K562 (cell line): Measurements from ENCODE around the gene EIF2S2. TPM values are rescaled to one million over a fixed set of nuclear protein-coding genes. Genes with fewer than 3 reads are reported as not detected.

Source experiments
- ATAC-seq: fragments of 200-7000 bp; cut with Tn5 transposase; 3 replicates; pipeline ENCODE4 v1.9.1; 2020; ENCODE audit warnings: moderate library complexity
- BruUV-seq: library from RNA; stranded (reverse); fragments of 400-500 nt; replicated peaks from 2 replicates; lab custom pipeline; 2021; lab: Mats Ljungman, UMichigan
- CTCF ChIA-PET: fragments of 300-600 bp; formaldehyde crosslinking; extraction: SDS; loops from one replicate; lab custom pipeline; 2021; ENCODE audit warnings: low intra/inter-chr PET ratio; lab: Yijun Ruan, JAX
- POLR2A ChIA-PET: fragments of 300-600, 350-650 bp; sonication (Branson Sonifier 250); formaldehyde crosslinking; extraction: SDS; loops from one replicate; lab custom pipeline; 2021; ENCODE audit warnings: antibody characterized with exemption, inconsistent platforms; lab: Yijun Ruan, JAX
- DNase-seq, 4 experiments: peaks; one replicate each; pipeline versions ENCODE4 v3.0.0 to v3.0.0-alpha.2; 2011 to 2018; ENCODE audit warnings: low spot score in 3 of 4, mixed read lengths in 3 of 4; ENCODE audit errors: extremely low read depth in 1 of 4
- FAIRE-seq: peaks from 2 replicates; lab custom pipeline; 2011; peaks lifted over from hg19 to GRCh38; lab: Jason Lieb, UNC
- H2AFZ ChIP-seq: 2 replicates; pipeline ENCODE4 v1.6.0; 2011; ENCODE audit warnings: low read depth, low read length, control low read depth, inconsistent platforms
- H3K27ac ChIP-seq: fragments of 200-600 bp; 3 replicates; pipeline ENCODE4 v1.8.0; 2011; ENCODE audit warnings: low read depth, mild to moderate bottlenecking, control low read depth, inconsistent platforms, low read length, moderate library complexity, mixed read lengths; ENCODE audit errors: extremely low read depth
- H3K27me3 ChIP-seq, 2 experiments: fragments of 300-600 bp in 1 of 2; 2 replicates in 1 of 2; 3 replicates in 1 of 2; pipeline versions ENCODE4 v1.6.0 to v1.8.0; 2011; ENCODE audit warnings: inconsistent platforms in 2 of 2, low read length in 2 of 2, mild to moderate bottlenecking in 1 of 2, mixed read lengths in 1 of 2, moderate library complexity in 1 of 2; ENCODE audit not compliant: control insufficient read depth in 2 of 2, insufficient read depth in 2 of 2
- H3K36me3 ChIP-seq: fragments of 300-600 bp; 3 replicates; pipeline ENCODE4 v1.8.0; 2011; ENCODE audit warnings: mild to moderate bottlenecking, low read length, inconsistent platforms; ENCODE audit not compliant: control insufficient read depth, insufficient read depth
- H3K4me1 ChIP-seq, 2 experiments: fragments of 200-600 bp in 1 of 2; replicated peaks in 1 of 2; 2 replicates in 1 of 2; 3 replicates in 1 of 2; pipeline versions ENCODE4 v1.5.1 to v1.8.0; 2011; ENCODE audit warnings: inconsistent platforms in 2 of 2, low read length in 2 of 2, mild to moderate bottlenecking in 1 of 2, mixed read lengths in 1 of 2, moderate library complexity in 1 of 2; ENCODE audit not compliant: control insufficient read depth in 2 of 2, insufficient read depth in 2 of 2
- H3K4me2 ChIP-seq: 2 replicates; pipeline ENCODE4 v1.6.1; 2011; ENCODE audit warnings: low read length, control low read depth, inconsistent platforms, mixed read lengths; ENCODE audit not compliant: insufficient read depth
- H3K4me3 ChIP-seq: fragments of 200-600 bp; sonication (generic), shearing (Covaris generic); 2 replicates; pipeline ENCODE4 v1.5.1; 2016; ENCODE audit warnings: control low read depth, inconsistent platforms
- H3K79me2 ChIP-seq: fragments of 200-600 bp; 3 replicates; pipeline ENCODE4 v1.8.0; 2011; ENCODE audit warnings: low read length, inconsistent platforms; ENCODE audit not compliant: control insufficient read depth, insufficient read depth
- H3K9ac ChIP-seq, 2 experiments: 2 replicates each; pipeline versions ENCODE4 v1.6.0 to v1.6.1; 2011; ENCODE audit warnings: low read depth in 2 of 2, low read length in 2 of 2, control low read depth in 1 of 2, inconsistent platforms in 1 of 2, mild to moderate bottlenecking in 1 of 2, mixed read lengths in 1 of 2; ENCODE audit not compliant: insufficient read depth in 1 of 2
- H3K9me1 ChIP-seq: one replicate; pipeline ENCODE4 v1.6.0; 2011; ENCODE audit warnings: inconsistent platforms, mild to moderate bottlenecking, low read length, moderate library complexity; ENCODE audit not compliant: control insufficient read depth, insufficient read depth
- H3K9me3 ChIP-seq: replicated peaks from 2 replicates; pipeline ENCODE4 v1.5.1; 2011; ENCODE audit warnings: low read depth, low read length, inconsistent platforms; ENCODE audit not compliant: control insufficient read depth, insufficient read depth
- H4K20me1 ChIP-seq: replicated peaks from 2 replicates; pipeline ENCODE4 v1.6.1; 2011; ENCODE audit warnings: low read length, inconsistent platforms, mixed read lengths; ENCODE audit not compliant: control insufficient read depth, insufficient read depth
- ARID2 ChIP-seq: fragments of 450-650 bp; IDR thresholded peaks from 2 replicates; pipeline ENCODE4 v1.6.1; 2017; ENCODE audit warnings: antibody characterized with exemption, mild to moderate bottlenecking
- ARID3A ChIP-seq: IDR thresholded peaks from 2 replicates; pipeline ENCODE4 v1.6.1; 2012; ENCODE audit warnings: low read depth, low read length, improper control_type of control experiment, borderline replicate concordance
- CBX5 ChIP-seq: IDR thresholded peaks from 2 replicates; pipeline ENCODE4 v1.6.1; 2014; ENCODE audit warnings: low read depth, borderline replicate concordance
- CREM ChIP-seq: IDR thresholded peaks from 2 replicates; pipeline ENCODE4 v1.6.1; 2014; ENCODE audit warnings: antibody characterized with exemption, low read depth
- CSDE1 ChIP-seq, 2 experiments: fragments of 450-650 bp; IDR thresholded peaks; 2 replicates each; pipeline ENCODE4 v1.6.1; 2016; ENCODE audit warnings: mild to moderate bottlenecking in 1 of 2
- HMG20B ChIP-seq: fragments of 250-450 bp; sonication (Bioruptor Pico); IDR thresholded peaks from 2 replicates; pipeline ENCODE4 v1.5.0; 2021; ENCODE audit warnings: mild to moderate bottlenecking
- HOMEZ ChIP-seq: fragments of 250-450 bp; sonication (Bioruptor Pico); IDR thresholded peaks from 2 replicates; pipeline ENCODE4 v1.4.0; 2020; ENCODE audit warnings: mild to moderate bottlenecking, moderate library complexity
- KLF10 ChIP-seq: fragments of 250-450 bp; sonication (Bioruptor Pico); IDR thresholded peaks from 2 replicates; pipeline ENCODE4 v1.6.1; 2021; ENCODE audit warnings: matching md5 sums
- PHF8 ChIP-seq: fragments of 200-600 bp; sonication (generic); IDR thresholded peaks from 2 replicates; pipeline ENCODE4 v1.6.1; 2012; ENCODE audit warnings: mixed run types, mild to moderate bottlenecking, inconsistent platforms, low read length, moderate library complexity, borderline replicate concordance
- SMARCA4 ChIP-seq: fragments of 450-650 bp; IDR thresholded peaks from 2 replicates; pipeline ENCODE4 v1.6.1; 2016
- TSC22D4 ChIP-seq: fragments of 450-650 bp; IDR thresholded peaks from 2 replicates; pipeline ENCODE4 v1.6.1; 2016; ENCODE audit warnings: missing genetic modification characterization, missing biosample characterization, control low read depth
- YBX1 ChIP-seq: fragments of 450-650 bp; IDR thresholded peaks from 2 replicates; pipeline ENCODE4 v1.7.1; 2016; ENCODE audit warnings: mild to moderate bottlenecking
- ZHX1 ChIP-seq: fragments of 150-350 bp; conservative IDR thresholded peaks from 2 replicates; pipeline ENCODE4 v1.6.1; 2014; ENCODE audit warnings: low read length
- ZNF511 ChIP-seq: sonication (generic); formaldehyde crosslinking; IDR thresholded peaks from 2 replicates; pipeline ENCODE4 v1.8.0; 2022; ENCODE audit warnings: mild to moderate bottlenecking, missing genetic modification reagents
- ZNF644 ChIP-seq: fragments of 200-800 bp; sonication (Bioruptor generic); IDR thresholded peaks from 2 replicates; pipeline ENCODE4 v1.6.1; 2016; ENCODE audit warnings: low read depth, missing genetic modification characterization, missing compliant biosample characterization
- WGBS: fragments of 100-300 bp; shearing (Covaris generic); methylation state at CpG from one replicate; pipeline ENCODE4 v1.1.6; 2016; ENCODE audit warnings: low coverage, mixed read lengths; ENCODE audit not compliant: insufficient coverage; ENCODE audit errors: missing lambda C conversion rate; 5-methylcytosine and 5-hydroxymethylcytosine counted together
- in situ Hi-C: fragments of 300-500 bp; cut with MboI; formaldehyde crosslinking; loops from 4 replicates; pipeline ENCODE4 v1.15.0; 2018; ENCODE audit warnings: inconsistent platforms, mixed read lengths
- intact Hi-C: fragments of 100-400 bp; cut with micrococcal nuclease; formaldehyde crosslinking; loops from 2 replicates; pipeline ENCODE4 v1.14.2; 2022
- polyA plus RNA-seq, 8 experiments: library from polyadenylated mRNA; depleted of rRNA in 4 of 8; stranded (reverse) in 5 of 8; unstranded in 3 of 8; fragments of >200 nt; fragmentation: Nextera tagmentation in 2 of 8; fragmentation: Illumina TruSeq in 1 of 8; extraction: Ambion mirVana in 2 of 8; extraction: Trizol in 1 of 8; gene quantifications; 2 replicates each; pipeline versions ENCODE4 v1.2.1 to v1.2.3, GENCODE V29; 2011 to 2014; ENCODE audit warnings: inconsistent platforms in 1 of 8, missing spikeins in 1 of 8
- total RNA-seq, 7 experiments: library from RNA; depleted of rRNA in 6 of 7; stranded (reverse); fragments of >200 nt in 6 of 7; fragmentation: Illumina TruSeq in 2 of 7; extraction: Trizol in 2 of 7; gene quantifications; 2 replicates each; pipeline versions ENCODE4 v1.2.1 to v1.2.3, GENCODE V29; 2011 to 2021; ENCODE audit warnings: low replicate concordance in 1 of 7

The EIF2S2 gene
- total and polyA plus RNA-seq, 9 of the 15 experiments (the other 6 are each of a cell fraction or from before 2014, with no cell fraction given), result 79.7 to 220 (median 154) TPM

- TF ChIP-seq HOMEZ (CRISPR knock-in tag) (no peak), CSDE1 (IDR thresholded peaks at IDR 0.05) (no peak), CREM (0 out of 2 replicates have a peak, but pooled peaks have one; percentile 18), ARID3A (0 out of 2 replicates have a peak, but pooled peaks have one; percentile 44), ARID2 (peak; percentile 70)
Observed at GRCh38 chr20:34129518-34130162, 17.6 kb upstream of the EIF2S2 start (continued).

GRCh38 chr20:34127792-34128191, 15.7 kb upstream of the EIF2S2 start:
- FAIRE-seq (peak; percentile 6), ATAC-seq (peak; percentile 56), DNase-seq (peak in 2 of 4 experiments; percentile 28 to 71)
- H2AFZ ChIP-seq, result peak overlapping the region; percentile 64
- H4K20me1 ChIP-seq, result no peaks in the 10 kb centered on the region
- peak overlapping the region; percentile 51 for H3K4me2 ChIP-seq
- in situ Hi-C loops, result loop anchor here (5.0 kb wide), 1 partner anchor 190 kb away; no protein-coding TSS in a partner anchor
- H3K4me3 ChIP-seq, result no peak overlapping the region
- no peak overlapping the region for H3K27ac ChIP-seq
- CTCF ChIA-PET, result no interaction called here
- H3K9ac ChIP-seq, result peak overlapping the region in 1 of 2 experiments; percentile 50; a peak in 1 of 4 replicates
- under 1% methylated on average over 9 of the region's 10 CpGs for WGBS
- POLR2A ChIA-PET, result interaction anchor here (1.0 kb wide), 1 partner anchor 9 kb away, joined by 4 read pairs; no protein-coding TSS in a partner anchor
- no peaks in the 10 kb centered on the region for H3K27me3 ChIP-seq
- no TSS peak for BruUV-seq
- H3K36me3 ChIP-seq, result no peaks in the 10 kb centered on the region
- no peaks in the 10 kb centered on the region for H3K9me1 ChIP-seq
- no peaks in the 10 kb centered on the region for H3K79me2 ChIP-seq
- peaks cover 7 to 11% of the 10 kb centered on the region in 2 experiments; a peak in 4 of 5 replicates for H3K4me1 ChIP-seq
- intact Hi-C loops, result loop anchor here (2.0 to 5.0 kb wide), 2 partner anchors 180 to 265 kb away; no protein-coding TSS in a partner anchor
- H3K9me3 ChIP-seq, result no peaks in the 10 kb centered on the region
- TF ChIP-seq KLF10 (no peak), SMARCA4 (peak; percentile 63), ZNF511 (CRISPR knock-in tag) (no peak), ZHX1 (no peak), PHF8 (no peak), ZNF644 (tag) (no peak), CBX5 (no peak), TSC22D4 (tag) (no peak), HMG20B (CRISPR knock-in tag) (no peak), YBX1 (no peak)
